HG03442 (cell line): Measurements from ENCODE around the gene BACH2.

Source experiments
- ATAC-seq: cut with Tn5 transposase; IDR thresholded peaks from one replicate; pipeline ENCODE4 v1.9.1; 2021; ENCODE audit warnings: mild to moderate bottlenecking, moderate library complexity; ENCODE audit not compliant: unreplicated experiment

The BACH2 gene

DNA sequence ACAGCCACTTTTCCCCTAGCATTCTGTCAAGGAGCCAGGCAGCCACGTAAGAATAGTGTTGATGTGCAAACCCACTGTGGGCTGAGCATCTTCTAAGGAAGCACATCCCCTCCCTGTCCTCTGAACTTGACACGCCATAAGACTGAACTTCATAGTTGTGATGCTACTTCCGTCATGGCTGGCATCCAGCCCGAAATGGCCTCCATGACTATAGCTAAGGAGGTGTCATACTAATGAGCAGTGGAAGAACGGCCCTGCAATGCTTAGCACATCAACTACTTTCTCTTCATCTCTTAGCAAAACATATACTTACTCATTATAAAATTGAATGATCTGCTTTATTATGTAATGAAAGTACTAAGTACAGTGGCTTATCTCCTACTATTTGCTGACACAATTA lies 292.1 kb downstream of the BACH2 start:
- no peak for ATAC-seq

DNA sequence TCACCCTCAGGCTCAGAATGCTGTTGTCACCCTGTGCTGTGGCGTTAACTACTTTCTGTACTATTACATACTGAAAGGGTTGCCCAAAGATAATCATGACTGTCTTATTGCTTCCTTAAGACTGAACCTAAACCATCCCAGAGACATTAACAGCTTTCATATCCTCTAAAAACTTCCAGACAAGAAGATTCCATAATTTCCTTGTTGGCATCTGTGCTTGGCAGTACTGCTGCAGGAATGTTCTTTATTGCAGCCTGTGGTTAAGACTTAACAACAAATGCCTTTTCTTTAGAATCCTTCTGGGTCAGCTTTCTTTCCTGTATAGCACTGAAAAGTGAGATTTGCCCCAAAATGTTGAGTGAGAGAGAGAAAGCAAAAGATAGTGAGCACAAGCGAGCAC lies 292.7 kb downstream of the BACH2 start:
- no peak for ATAC-seq

DNA sequence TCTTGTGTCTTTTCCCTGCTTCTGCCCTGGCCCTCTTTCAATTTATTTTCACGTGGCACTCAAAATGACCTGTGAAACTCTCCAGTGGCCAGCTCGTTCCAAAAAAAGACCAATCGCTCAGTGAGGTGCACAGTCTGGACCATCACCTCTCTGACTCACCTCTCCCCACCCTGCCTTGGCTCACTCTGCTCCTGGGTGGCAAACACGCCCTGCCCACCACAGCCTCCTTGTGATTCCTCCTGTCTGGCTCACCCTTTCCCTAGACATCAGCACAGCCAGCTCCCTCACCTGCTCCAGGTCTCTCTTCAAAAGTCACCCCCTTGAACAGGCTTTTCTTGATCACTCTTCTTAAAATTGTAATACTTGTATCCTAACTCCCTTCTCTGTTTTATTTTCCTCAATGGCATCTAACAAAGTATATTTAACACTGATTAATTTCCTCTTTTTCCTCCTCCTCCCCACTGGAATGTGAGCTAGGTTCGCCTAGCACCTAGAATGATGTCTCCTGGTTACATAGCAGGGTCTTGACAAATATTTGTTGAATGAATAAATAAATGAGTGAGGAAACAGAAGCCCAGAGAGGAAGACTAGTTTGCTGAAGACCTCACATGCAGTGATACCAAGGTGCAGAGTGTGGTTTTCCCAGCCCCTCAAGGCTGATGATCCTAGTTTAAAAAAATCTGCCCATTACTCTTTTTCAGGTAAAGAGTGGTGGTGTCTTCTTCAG lies 293.4 kb downstream of the BACH2 start:
- ATAC-seq, result no peak

DNA sequence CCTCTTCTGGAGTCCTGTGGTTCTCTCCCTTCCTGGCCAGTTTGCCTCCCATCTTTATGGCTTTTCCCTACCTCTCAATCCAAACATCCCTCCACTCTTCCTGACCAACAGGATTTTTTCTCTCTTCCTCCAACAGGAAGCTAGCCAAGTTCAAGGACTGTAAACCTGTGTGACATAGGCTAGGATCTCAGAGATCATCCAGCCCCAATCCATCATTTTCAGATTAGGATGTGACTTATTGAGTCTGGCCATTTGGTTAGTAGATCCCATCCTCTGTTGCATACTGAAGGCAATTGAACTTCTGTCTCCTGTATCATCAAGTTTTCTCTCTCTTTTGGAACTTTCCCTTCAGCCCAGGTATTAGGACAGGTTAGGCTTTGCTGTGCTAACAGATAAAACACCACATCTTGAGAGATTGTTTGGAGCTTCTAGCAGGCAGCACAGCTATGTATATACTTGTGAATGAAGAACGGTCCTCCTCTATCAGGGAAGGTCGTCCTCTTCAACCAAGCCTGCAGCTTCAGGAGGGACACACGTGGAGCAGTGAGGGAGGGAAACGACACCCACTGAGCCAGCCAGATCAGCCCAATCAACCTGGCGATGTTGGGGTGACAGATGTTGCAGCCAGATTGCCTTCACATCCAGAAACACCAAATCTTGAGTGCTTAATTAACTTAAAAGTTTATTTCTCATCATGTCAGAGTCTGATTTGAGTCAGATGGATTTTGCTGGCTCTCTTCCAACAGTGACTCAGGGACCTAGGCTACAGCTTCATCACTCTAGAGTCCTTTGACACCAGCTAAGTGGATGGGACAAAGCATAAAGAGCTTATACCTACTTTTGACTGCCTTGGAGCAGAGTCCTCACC lies 295.5 kb downstream of the BACH2 start:
- ATAC-seq, result no peak

DNA sequence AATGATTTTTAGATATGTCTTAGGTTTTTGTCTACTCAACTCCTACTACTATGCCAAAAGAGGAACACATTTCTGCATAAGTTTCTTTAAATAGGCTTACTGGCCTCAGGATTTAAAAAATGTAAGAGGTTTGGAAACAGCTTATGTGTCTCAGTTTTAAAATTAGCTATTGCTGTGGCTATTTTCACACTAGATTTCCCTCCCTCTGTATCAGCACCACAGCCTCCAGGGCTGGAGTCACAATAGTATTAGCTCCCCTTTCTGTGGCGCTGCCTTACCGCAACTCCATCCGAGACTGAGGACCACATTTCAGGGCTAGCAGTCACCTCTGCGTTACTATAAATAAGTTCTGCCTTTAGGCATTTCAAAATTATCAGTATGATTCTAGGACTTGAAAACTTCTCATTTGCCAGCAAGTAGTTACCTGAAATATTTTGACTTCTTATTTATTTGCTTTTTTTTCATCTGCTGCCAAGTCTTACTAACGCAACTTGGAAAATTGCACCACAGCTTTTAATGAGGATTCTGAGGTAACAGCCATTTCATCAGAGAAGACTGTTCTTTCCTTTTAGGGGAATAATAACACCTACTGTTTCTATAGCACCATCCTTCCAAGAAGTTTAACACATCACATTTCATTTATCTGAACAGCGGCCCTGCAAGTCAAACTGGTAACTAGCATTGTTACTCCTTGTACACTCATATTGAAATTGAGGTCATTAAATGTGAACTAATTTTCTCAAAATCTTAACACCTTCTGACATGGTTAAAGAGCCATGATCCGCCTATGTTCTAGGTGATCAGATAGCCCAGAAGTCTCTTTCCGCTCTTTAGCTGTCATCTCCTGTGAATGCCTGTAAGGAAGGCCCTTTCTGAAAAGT lies 296.5 kb downstream of the BACH2 start:
- no peak for ATAC-seq

DNA sequence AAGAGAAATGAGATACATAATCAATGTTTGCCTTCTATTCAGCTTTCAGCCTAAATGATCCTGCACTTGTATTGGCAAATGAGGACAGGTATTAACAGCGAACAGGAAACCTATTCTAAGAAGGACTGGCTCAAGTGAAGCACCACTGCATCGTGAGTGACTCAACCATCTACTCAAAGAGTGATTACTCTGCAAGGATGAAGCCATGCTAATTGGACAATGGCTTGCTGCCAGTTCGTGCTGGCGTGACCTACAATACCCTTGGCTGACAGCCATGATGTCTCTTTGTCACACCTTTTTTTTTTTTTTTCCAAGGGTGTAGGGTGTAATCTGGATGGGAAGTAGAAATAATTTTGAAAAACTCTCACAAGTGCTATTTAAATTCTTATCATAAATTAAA lies 297.5 kb downstream of the BACH2 start:
- no peak for ATAC-seq

DNA sequence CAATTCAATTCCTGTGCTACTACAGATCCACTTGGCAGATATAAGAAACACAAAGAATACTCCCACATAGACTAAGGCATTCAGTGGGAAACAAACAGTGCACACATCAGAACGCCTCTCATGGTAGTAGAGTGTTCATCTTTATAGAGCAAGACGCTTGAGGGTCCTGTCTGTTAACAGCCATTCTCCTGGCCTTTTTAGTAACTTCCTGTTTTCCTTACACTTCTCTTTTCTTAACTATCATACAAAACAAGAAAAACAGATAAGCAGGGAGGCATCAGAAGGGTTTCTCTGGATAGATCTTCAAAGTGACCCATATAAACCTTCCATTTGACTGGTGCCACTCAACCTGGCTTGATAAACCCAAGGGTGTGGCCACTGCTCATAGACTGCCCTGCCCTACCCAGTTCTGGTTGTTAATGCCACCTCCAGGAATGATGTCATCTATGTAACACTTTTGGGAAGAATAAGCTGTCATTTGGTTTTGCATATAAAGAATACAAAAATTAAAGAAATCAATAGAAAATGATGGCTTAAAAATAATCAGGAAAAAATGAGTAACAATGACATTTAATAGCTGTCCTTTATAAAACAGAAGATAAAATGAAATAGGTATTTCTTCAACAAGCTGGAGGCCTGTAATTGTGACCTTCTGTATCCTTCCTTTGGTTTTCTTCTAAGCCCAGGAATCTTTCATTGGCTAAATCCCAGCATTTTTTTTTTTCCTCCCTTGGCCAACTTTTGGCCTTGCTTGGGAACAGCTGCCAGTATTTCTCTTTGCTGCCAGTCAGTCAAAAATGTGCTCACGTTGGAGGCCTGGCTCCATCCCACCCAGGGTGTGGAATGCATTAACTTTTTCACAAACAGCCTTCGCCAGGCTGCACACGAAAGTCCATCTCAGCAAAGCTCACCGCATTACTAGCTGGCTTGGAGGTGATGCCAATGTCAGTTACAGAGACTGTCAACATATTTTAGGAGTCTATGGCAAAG lies 298.9 kb downstream of the BACH2 start:
- ATAC-seq, result no peak

DNA sequence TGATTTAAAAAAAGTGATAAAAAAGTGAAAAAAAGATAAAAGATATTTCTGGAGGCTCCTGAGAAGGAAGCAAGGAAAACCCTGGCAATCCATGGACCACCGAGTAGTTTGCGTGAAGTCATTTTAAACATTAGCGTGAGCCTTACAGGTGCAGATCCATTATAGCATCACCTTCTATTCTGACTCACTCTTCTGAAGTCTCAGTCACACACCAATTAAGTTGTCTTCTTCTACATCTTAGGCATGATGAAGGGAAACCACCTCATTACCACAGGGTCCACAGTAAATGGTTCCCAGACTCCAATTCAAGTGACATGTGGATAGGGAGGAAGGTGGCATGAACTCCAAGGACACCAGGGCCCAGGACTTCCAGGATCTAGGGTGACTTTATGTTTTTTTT lies 303.2 kb downstream of the BACH2 start:
- ATAC-seq, result no peak

DNA sequence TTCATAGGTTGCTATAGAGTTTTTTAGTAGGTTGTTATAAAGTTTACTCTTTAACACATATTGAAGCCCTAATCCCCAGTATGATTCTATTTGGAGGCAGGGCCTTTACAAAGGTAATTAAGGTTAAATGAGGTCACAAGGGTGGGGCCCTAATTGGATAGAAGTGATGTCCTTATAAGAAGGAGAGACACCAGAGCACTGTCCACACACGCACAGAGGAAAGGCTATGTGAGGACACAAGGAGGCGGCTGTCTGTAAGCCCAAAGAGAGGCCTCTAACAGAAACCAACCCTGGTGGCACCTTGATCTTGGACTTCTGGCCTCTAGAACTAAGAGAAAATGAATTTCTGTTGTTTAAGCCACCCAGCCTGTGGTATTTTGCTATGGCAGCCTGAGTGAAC lies 303.8 kb downstream of the BACH2 start:
- ATAC-seq, result no peak

DNA sequence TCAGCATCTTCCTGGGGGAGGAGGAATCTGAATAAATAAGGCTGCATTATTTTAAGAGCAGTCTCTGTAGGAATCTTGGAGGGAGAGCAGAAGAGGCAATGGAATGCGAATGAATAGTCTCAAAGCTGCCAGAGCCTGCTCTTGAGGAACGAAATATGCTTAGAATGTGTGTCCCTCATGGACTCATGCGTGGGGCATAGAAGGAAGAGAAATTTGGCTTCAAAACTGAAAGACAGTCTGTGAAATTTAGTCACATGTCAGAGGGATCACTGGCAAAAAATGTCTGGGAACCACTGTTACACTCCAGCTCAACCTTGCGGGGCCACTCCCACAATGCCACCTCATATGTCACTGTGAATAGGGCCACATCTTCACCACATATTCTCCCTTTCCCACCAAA lies 306.9 kb downstream of the BACH2 start:
- no peak for ATAC-seq

DNA sequence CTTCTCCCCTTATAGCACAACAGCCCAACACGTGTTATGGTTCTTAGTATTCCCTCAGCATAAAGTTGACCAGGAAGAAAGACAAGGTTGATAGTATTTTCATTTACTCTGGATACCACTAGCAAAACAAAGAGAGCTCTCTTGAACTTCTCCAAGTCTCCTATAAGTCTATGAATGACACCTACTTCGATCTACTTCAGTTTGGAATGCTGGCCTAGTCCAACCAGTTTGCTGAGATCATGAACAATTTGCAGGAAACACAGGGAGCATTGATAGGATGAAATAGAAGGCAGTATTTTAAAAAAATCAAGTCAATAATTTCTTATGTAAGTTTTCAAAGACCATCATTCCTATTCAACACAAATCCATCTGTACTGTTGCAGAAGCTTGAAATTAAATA lies 308.8 kb downstream of the BACH2 start:
- ATAC-seq, result no peak

DNA sequence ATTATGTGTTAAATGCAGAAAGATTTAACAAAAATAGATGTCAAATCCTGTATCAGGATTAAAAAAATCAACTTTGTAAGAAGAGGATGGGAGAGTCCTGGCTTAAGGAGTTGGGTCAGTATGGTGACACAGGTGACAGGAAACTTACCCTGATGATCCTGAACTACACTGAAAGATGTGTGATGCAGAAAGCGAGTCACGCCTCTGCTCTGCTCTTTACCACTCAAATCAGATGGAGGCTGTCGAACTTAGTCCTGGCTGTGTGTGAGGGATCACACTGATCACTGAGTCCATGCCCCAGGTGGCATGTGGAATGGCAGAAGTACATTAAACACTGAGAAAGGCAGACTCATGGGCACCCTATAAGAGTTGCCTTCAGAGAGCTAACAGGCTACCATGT lies 309.5 kb downstream of the BACH2 start:
- ATAC-seq, result no peak

DNA sequence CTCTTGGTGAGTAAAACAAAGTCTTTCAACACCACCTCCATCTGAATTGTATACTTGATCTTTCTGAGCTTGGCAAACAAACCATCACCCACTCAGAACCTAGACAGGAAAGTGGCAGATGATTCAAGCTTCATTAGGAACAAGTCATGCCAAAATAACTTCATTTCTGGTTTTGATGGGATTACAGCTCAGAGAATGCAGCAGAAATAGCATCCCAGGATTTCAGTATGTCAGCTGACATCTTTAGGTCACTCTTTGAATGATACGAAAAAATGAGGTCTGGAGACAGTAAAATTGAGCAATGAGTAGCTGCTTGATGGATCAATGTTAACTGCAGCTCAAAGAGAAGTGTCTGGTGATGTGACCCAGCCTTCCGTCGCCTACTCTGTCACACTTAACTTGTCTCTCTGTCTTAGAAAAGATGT lies 310.0 kb downstream of the BACH2 start:
- ATAC-seq, result no peak

DNA sequence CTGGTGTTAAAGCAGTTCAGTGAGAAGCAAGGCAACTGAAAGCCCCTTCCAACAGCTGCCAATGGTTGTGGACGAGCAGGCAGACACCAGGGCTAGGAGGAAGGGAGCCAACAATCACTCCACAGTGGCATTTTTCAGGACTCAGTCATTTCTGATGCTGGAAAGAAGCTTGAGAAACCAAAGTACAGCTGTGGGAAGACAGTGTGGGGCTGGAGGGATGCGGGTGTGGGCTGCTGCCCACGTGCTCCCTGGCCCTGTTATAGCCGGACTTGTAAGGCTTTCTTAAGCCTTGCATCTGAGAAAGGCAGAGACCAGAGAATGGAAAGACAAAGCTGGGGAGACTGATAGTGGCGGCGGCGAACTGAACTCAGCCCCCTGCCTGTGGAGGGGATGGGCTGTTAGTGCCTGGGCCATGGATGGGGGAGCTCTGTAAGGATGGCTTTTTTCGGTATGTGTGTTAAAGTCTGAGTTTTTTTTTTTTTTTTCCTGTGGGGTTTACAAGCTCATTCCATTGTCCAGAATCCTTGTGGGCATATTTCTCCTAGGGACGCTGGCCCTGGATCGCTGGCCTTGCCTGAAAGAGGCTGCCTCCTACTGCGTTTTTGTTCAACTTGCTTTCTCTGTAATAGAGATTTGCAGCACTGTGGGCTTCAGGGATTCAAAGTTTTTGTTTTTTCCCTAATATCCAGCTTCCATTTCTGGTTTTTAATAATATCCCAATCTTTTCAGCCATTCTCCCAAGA lies 310.7 kb downstream of the BACH2 start:
- no peak for ATAC-seq

DNA sequence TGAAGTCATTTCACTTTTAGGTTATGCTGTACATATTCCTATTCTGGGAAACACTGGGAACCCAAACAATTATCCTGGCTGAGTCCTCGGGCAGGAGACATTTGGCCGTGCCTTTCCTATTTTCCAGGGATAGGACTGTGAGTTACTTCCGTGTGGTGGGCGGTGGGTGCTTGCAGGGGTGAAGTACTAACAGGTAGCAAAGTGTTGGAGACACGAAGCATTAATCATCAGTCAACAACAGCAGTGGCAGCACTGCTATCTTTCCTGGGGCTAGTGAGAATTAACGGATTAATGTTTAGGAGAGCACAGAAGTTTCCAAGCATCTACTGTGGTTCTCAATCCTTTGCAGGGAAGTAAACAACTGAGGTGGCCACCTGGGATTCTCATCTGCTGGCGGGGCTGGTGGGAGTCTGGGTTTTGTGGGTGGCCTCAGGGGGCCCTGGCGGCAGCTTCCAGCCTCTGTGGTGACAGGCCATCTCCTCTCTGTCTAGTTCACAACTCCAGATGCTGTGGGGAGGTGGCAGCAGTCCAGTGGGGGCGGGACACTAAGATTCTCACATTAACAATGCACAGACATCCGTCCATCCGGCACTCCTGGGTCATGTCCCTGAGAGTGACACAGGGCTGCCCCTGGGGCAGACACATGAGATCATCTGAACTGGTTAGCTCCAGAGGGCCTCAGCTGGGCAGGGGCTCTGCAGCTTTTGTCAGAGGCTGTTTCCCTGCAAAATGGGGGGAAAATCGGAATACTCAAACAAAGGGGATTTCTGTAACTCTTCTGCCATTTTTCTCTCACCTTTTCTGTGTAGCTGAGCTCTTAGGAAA lies 311.5 kb downstream of the BACH2 start:
- no peak for ATAC-seq

DNA sequence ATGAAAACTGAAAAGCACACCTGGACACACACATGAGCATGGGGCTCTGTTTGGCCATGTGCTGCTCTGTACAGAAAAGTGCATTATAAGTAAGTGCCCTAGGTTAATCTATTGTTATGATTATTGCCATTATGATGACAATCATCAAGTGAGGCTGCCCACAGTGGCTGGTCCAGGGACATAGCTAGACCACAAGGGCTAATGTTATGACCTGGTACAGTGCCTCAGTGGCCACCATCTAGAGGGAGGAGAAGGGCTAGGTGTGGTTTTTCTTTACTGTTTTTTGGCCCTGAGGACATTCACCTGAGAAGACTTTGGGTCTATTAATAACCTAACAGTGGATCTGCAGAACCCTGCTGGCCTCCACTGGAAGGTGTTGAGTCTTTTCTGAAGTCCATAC lies 316.3 kb downstream of the BACH2 start:
- no peak for ATAC-seq

DNA sequence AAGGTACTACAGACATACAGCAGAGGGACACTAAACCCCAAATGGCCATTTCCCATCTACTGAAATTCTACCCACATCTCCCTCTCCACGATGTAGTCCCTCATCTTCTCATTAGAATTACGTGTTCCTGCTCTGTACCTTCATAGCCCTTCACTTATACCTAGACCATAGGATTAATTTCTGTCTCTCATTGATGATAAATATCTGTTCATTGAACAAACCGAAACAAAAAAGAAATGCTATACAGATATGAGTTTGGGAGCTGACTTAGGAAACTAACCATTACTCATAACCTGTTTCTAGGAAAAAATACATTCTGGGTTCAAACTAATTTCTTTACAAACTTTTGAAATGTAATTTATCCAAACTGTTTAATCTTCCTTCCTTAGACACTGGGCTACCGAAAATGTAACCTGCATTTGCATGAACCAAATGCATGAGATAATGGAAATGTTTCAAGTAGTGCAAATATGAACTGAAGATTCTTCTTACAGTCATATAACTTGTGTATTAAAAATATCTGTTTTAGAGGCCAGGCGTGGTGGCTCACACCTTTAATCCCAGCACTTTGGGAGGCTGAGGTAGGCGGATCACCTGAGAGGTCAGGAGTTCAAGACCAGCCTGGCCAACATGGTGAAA lies 317.0 kb downstream of the BACH2 start:
- no peak for ATAC-seq

DNA sequence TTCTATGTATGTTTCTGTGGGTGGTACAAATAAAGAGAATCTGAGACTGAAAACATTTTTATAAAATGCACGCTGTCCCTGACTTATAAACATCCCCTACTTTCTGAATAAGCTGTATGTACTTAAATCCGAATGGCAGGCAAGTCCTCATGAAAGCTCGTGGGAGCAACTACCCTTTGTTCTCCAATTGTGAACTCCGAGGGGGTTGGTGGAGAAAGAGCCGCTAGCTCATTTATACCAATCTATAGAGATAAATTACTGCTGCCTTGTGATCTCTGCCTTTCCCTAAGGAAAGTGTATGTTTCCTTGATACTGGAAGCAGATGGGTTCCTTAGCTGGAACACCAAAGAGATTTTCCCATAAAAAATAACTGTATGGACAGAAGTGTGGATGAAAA lies 317.9 kb downstream of the BACH2 start:
- ATAC-seq, result no peak
